GM06990 (cell line): Measurements from ENCODE around the gene COG7.
"Not testable (repeated sequence)": the region's sequence is repeated elsewhere in the genome, so short reads cannot be mapped to it uniquely, and the experiment has no call there.

ENCODE experiments used
- DNase-seq: peaks from one replicate; pipeline ENCODE4 v3.0.0-alpha.2; 2011; ENCODE audit not compliant: insufficient read length; ENCODE audit errors: extremely low read depth
- H3K27me3 ChIP-seq: replicated peaks from 2 replicates; pipeline ENCODE4 v1.6.0; 2011; ENCODE audit warnings: low read length; ENCODE audit not compliant: control insufficient read depth, insufficient read depth
- H3K36me3 ChIP-seq: 2 replicates; pipeline ENCODE4 v1.5.1; 2011; ENCODE audit warnings: low read length; ENCODE audit not compliant: control insufficient read depth, insufficient read depth
- H3K4me3 ChIP-seq: replicated peaks from 2 replicates; pipeline ENCODE4 v1.5.1; 2011; ENCODE audit warnings: low read depth, mild to moderate bottlenecking, control low read depth, low read length
- CTCF ChIP-seq: IDR thresholded peaks from 2 replicates; pipeline ENCODE4 v1.5.1; 2011; ENCODE audit warnings: low read length, control low read depth, mild to moderate bottlenecking, inconsistent platforms; ENCODE audit not compliant: insufficient read depth, poor library complexity, severe bottlenecking

The COG7 gene

GRCh38 chr16:23491490-23492391 lies 38.8 kb upstream of the COG7 start:
- Histone ChIP-seq H3K27me3 (no peaks in the 10 kb centered on the region), H3K4me3 (no peak overlapping the region), H3K36me3 (peaks cover 43% of the 10 kb centered on the region)
- TF ChIP-seq CTCF = no peak
- DNase-seq = no peak

GRCh38 chr16:23486480-23486879 lies 33.5 kb upstream of the COG7 start:
- Histone ChIP-seq H3K4me3 (no peak overlapping the region), H3K27me3 (no peaks in the 10 kb centered on the region), H3K36me3 (peaks cover 37% of the 10 kb centered on the region)
- no peak for TF ChIP-seq CTCF
- no peak for DNase-seq

GRCh38 chr16:23485841-23486240 lies 32.9 kb upstream of the COG7 start:
- H3K36me3 ChIP-seq = peaks cover 38% of the 10 kb centered on the region

GRCh38 chr16:23485257-23485614 lies 32.2 kb upstream of the COG7 start:
- Histone ChIP-seq H3K27me3 (no peaks in the 10 kb centered on the region), H3K4me3 (no peak overlapping the region), H3K36me3 (peaks cover 44% of the 10 kb centered on the region)
- no peak for TF ChIP-seq CTCF
- no peak for DNase-seq

More at GRCh38 chr16:23485841-23486240, 32.9 kb upstream of the COG7 start:
- H3K27me3 ChIP-seq = no peaks in the 10 kb centered on the region
- no peak overlapping the region for H3K4me3 ChIP-seq
- no peak for TF ChIP-seq CTCF
- no peak for DNase-seq

GRCh38 chr16:23484510-23485256 lies 31.7 kb upstream of the COG7 start:
- no peaks in the 10 kb centered on the region for H3K27me3 ChIP-seq
- DNase-seq = no peak
- no peak for TF ChIP-seq CTCF
- H3K4me3 ChIP-seq = no peak overlapping the region
- H3K36me3 ChIP-seq = peaks cover 47% of the 10 kb centered on the region

GRCh38 chr16:23483492-23483891 lies 30.5 kb upstream of the COG7 start:
- H3K36me3 ChIP-seq = peaks cover 56% of the 10 kb centered on the region
- H3K4me3 ChIP-seq, H3K27me3 ChIP-seq, DNase-seq: not testable (repeated sequence)
